Panc1 (cell line): ENCODE measurements around the gene SAV1. TPM values are rescaled to one million over a fixed set of nuclear protein-coding genes. Genes with fewer than 3 reads are reported as not detected.
"Not testable (repeated sequence)": the region's sequence is repeated elsewhere in the genome, so short reads cannot be mapped to it uniquely, and the experiment has no call there.

Experiments
- ATAC-seq: fragments of 200-7000 bp; cut with Tn5 transposase; 2 replicates; pipeline ENCODE4 v1.9.1; 2020; ENCODE audit warnings: mild to moderate bottlenecking, moderate library complexity
- BruUV-seq: library from RNA; stranded (reverse); fragments of 400-500 nt; replicated peaks from 2 replicates; lab custom pipeline; 2021; lab: Mats Ljungman, UMichigan
- CTCF ChIA-PET: fragments of 300-600 bp; sonication (Branson Sonifier 250); formaldehyde crosslinking; loops from one replicate; lab custom pipeline; 2022; ENCODE audit warnings: antibody characterized with exemption; lab: Charles Lee
- POLR2A ChIA-PET: fragments of 300-600 bp; sonication (Branson Sonifier 250); formaldehyde crosslinking; loops from one replicate; lab custom pipeline; 2022; ENCODE audit warnings: antibody characterized with exemption; lab: Charles Lee
- DNase-seq: peaks from one replicate; pipeline ENCODE4 v3.0.0-alpha.2; 2010; ENCODE audit warnings: low read depth, low spot score
- H3K27ac ChIP-seq: 2 replicates; pipeline ENCODE4 v1.5.1; 2011; ENCODE audit warnings: mild to moderate bottlenecking, low read length, inconsistent platforms
- H3K27me3 ChIP-seq: fragments of 200-500 bp; sonication (Bioruptor generic); 2 replicates; pipeline ENCODE4 v1.6.0; 2014; ENCODE audit warnings: low read length, inconsistent platforms; ENCODE audit not compliant: control insufficient read depth, insufficient read depth
- H3K36me3 ChIP-seq: fragments of 200-500 bp; sonication (Bioruptor generic); 2 replicates; pipeline ENCODE4 v1.5.1; 2014; ENCODE audit warnings: inconsistent platforms, mild to moderate bottlenecking, low read length, moderate library complexity; ENCODE audit not compliant: control insufficient read depth, insufficient read depth
- H3K4me1 ChIP-seq: 2 replicates; pipeline ENCODE4 v1.5.1; 2011; ENCODE audit warnings: inconsistent platforms, mild to moderate bottlenecking, low read length, moderate library complexity; ENCODE audit not compliant: control insufficient read depth, insufficient read depth
- H3K4me3 ChIP-seq, 2 experiments: 2 replicates each; pipeline ENCODE4 v1.5.1; 2011 to 2012; ENCODE audit warnings: low read depth in 2 of 2, low read length in 2 of 2, mild to moderate bottlenecking in 2 of 2, inconsistent platforms in 1 of 2, moderate library complexity in 1 of 2
- H3K9me3 ChIP-seq: fragments of 200-500 bp; sonication (Bioruptor generic); 2 replicates; pipeline ENCODE4 v1.5.1; 2014; ENCODE audit warnings: low read depth, mild to moderate bottlenecking, inconsistent platforms, low read length, moderate library complexity; ENCODE audit not compliant: control insufficient read depth, insufficient read depth
- CTCF ChIP-seq: fragments of 450-650 bp; IDR thresholded peaks from 2 replicates; pipeline ENCODE4 v1.5.1; 2017; ENCODE audit warnings: mild to moderate bottlenecking
- POLR2AphosphoS5 ChIP-seq: IDR thresholded peaks from 2 replicates; pipeline ENCODE4 v1.6.1; 2012; ENCODE audit warnings: mild to moderate bottlenecking, low read depth, low read length, moderate library complexity
- SIN3A ChIP-seq: IDR thresholded peaks from 2 replicates; pipeline ENCODE4 v1.6.1; 2012; ENCODE audit warnings: low read depth, mild to moderate bottlenecking, low read length, moderate library complexity, borderline replicate concordance; ENCODE audit not compliant: insufficient read depth
- TCF7L2 ChIP-seq: IDR thresholded peaks from 2 replicates; pipeline ENCODE4 v1.6.1; 2011; ENCODE audit warnings: mild to moderate bottlenecking, low read depth, low read length, inconsistent platforms
- in situ Hi-C: cut with HindIII; loops from 2 replicates; pipeline ENCODE4 v1.10.0; 2016; ENCODE audit warnings: low sequenced_read_pairs, low pct_unique_long_range_greater_than_20kb
- intact Hi-C: fragments of 100-400 bp; cut with micrococcal nuclease; formaldehyde crosslinking; loops from one replicate; pipeline ENCODE4 v1.10.0; 2022; ENCODE audit not compliant: unreplicated experiment
- total RNA-seq: library from RNA; stranded (reverse); gene quantifications from one replicate; pipeline ENCODE4 v1.2.1, GENCODE V29; 2021; ENCODE audit not compliant: unreplicated experiment
- TF ChIP-seq, protein P1 (sequence below), 2 experiments: IDR thresholded peaks; 2 replicates each; pipeline ENCODE4 v1.6.1; 2011 to 2012; ENCODE audit warnings: low read depth in 2 of 2, control low read depth in 1 of 2, low read length in 1 of 2, mild to moderate bottlenecking in 1 of 2, moderate library complexity in 1 of 2; ENCODE audit not compliant: insufficient read depth in 1 of 2

SAV1 gene
- total RNA-seq, 1 experiment from 2014 or later = 13.2 TPM

DNA sequence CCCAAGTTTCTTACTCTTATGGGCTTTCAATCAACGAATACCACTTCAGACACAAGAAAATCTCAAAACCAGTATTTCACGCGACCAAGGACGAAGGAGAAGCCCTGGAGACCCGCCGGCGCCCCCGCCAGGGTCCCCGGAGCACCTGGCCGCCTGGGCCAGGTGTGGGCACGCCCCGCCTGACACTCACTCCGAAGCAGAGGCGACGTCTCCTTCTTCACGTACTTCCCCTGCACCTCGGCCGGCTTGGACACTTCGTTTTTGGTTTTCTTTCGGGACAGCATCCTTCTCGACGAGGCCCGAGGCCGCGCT lies 466 bp downstream of the SAV1 start:
- intact Hi-C loops = no loop called here
- peak overlapping the region; percentile 75 to 88 for H3K4me3 ChIP-seq
- H3K27me3 ChIP-seq = no peaks in the 10 kb centered on the region
- DNase-seq (no peak), ATAC-seq (peak; percentile 57; the same call in 1 of the 2 replicates)
- TF ChIP-seq CTCF (no peak), SIN3A (no peak), POLR2AphosphoS5 (no peak), TCF7L2 (no peak)
- TF ChIP-seq, protein P1, sequence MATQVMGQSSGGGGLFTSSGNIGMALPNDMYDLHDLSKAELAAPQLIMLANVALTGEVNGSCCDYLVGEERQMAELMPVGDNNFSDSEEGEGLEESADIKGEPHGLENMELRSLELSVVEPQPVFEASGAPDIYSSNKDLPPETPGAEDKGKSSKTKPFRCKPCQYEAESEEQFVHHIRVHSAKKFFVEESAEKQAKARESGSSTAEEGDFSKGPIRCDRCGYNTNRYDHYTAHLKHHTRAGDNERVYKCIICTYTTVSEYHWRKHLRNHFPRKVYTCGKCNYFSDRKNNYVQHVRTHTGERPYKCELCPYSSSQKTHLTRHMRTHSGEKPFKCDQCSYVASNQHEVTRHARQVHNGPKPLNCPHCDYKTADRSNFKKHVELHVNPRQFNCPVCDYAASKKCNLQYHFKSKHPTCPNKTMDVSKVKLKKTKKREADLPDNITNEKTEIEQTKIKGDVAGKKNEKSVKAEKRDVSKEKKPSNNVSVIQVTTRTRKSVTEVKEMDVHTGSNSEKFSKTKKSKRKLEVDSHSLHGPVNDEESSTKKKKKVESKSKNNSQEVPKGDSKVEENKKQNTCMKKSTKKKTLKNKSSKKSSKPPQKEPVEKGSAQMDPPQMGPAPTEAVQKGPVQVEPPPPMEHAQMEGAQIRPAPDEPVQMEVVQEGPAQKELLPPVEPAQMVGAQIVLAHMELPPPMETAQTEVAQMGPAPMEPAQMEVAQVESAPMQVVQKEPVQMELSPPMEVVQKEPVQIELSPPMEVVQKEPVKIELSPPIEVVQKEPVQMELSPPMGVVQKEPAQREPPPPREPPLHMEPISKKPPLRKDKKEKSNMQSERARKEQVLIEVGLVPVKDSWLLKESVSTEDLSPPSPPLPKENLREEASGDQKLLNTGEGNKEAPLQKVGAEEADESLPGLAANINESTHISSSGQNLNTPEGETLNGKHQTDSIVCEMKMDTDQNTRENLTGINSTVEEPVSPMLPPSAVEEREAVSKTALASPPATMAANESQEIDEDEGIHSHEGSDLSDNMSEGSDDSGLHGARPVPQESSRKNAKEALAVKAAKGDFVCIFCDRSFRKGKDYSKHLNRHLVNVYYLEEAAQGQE (IDR thresholded peaks at IDR 0.05; ENCODE audit: insufficient read depth in 1 of 2, low read depth in 2 of 2, low read length in 1 of 2) = no peak
- peaks cover 5% of the 10 kb centered on the region for H3K36me3 ChIP-seq
- H3K9me3 ChIP-seq = no peaks in the 10 kb centered on the region
- H3K4me1 ChIP-seq = peaks cover 13% of the 10 kb centered on the region; the same call in 1 of the 2 replicates
- in situ Hi-C loops = no loop called here
- CTCF ChIA-PET = no interaction called here
- POLR2A ChIA-PET = interaction anchor here (0.6 kb wide), 1 partner anchor 99 kb away, joined by 6 read pairs; no protein-coding TSS in a partner anchor
- no TSS peak for BruUV-seq
- H3K27ac ChIP-seq = peak overlapping the region; percentile 68; the same call in 1 of the 2 replicates

DNA sequence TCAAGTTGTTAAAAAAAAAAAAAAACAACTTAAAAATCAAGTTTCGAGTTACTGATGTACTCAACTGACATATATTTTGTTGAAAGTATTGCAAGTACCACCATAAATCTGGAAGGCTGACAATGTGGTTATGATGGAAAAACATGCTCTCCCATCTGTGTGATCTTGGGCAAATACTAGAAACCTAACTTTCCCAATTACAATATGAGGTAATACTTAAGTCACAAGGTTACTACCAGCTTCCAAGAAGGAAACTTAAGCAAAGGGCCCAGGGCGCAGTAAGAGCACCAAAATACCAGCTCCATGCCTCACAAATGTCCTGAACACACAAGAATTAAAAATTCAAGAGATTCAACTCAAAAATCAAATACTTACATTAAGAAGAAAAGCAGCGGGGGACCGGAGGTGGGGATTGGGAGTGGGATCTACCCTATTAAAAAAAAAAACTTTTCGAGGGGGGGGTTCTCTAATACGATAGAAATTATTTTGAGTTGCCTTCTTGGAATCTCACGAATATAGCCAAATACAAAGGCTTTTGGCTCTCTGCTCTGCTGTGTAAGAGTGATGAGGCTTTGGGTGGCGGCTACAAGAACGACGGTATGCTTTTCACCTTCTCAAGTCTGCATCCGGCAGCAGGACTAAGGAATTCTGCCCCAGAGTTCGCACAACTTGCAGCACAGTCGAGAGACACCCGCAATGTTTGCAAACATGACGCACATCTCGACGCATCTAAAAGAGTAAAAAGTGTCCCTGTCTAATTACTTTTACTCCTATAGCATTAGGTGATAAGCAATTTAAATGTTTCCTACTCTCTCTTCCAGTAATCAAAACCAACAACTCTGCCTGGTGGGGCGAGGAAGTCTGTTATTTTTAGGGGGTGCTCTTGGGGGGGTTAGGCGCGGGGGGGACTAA lies 1.1 kb downstream of the SAV1 start:
- intact Hi-C loops (no loop called here), in situ Hi-C loops (no loop called here)
- peak overlapping the region; percentile 68; the same call in 1 of the 2 replicates for H3K27ac ChIP-seq
- H3K36me3 ChIP-seq = peaks cover 5% of the 10 kb centered on the region
- ChIA-PET POLR2A (no interaction called here), CTCF (no interaction called here)
- no peaks in the 10 kb centered on the region for H3K9me3 ChIP-seq
- no peak for TF ChIP-seq TCF7L2
- TF ChIP-seq POLR2AphosphoS5 = no peak
- TF ChIP-seq SIN3A = 0 out of 2 replicates have a peak, but pooled peaks have one; percentile 35
- TF ChIP-seq, protein P1 (IDR thresholded peaks at IDR 0.05; ENCODE audit: insufficient read depth in 1 of 2, low read depth in 2 of 2, low read length in 1 of 2) = no peak
- TF ChIP-seq CTCF = no peak
- H3K27me3 ChIP-seq = no peaks in the 10 kb centered on the region
- H3K4me1 ChIP-seq = peaks cover 13% of the 10 kb centered on the region; the same call in 1 of the 2 replicates
- DNase-seq = no peak
- ATAC-seq = peak; percentile 43; the same call in 1 of the 2 replicates
- BruUV-seq = TSS peak; percentile 64
- H3K4me3 ChIP-seq = peak overlapping the region; percentile 75 to 88

DNA sequence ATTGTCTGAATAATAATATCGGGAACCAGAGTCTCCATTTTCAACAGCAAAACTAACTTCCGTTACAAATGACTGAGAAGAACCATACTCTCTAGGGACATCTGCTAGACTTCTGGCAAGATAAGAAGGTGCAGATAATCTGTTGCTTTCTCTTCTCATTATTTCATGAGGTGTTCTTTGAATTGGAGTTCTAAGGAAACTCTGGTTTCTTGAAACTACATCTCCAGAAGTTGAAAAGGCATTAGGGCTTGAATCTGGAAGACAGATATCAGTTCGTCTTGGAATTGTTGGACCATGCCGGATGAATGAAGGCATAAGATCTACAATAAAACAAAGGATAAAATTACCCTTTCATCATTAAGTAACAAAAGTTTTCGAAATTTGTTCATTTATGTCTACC lies 2.8 kb downstream of the SAV1 start:
- CTCF ChIA-PET, BruUV-seq, H3K27ac ChIP-seq, H3K36me3 ChIP-seq, POLR2A ChIA-PET, H3K9me3 ChIP-seq, ATAC-seq, in situ Hi-C loops, H3K4me3 ChIP-seq, H3K27me3 ChIP-seq, DNase-seq, intact Hi-C loops: not testable (repeated sequence)
- peaks cover 13% of the 10 kb centered on the region; the same call in 1 of the 2 replicates for H3K4me1 ChIP-seq
